Activated effector memory CD4-positive, alpha-beta T cell treated with anti-CD3 and anti-CD28 coated beads, Interleukin-2, amount 50 U/mL, for 16 hours (primary cell): ENCODE measurements around the gene PUM1.
"Not testable (repeated sequence)": the region's sequence is repeated elsewhere in the genome, so short reads cannot be mapped to it uniquely, and the experiment has no call there.

Source experiments
- DNase-seq: peaks from one replicate; pipeline ENCODE4 v3.0.0-alpha.2; 2020

PUM1 gene

DNA sequence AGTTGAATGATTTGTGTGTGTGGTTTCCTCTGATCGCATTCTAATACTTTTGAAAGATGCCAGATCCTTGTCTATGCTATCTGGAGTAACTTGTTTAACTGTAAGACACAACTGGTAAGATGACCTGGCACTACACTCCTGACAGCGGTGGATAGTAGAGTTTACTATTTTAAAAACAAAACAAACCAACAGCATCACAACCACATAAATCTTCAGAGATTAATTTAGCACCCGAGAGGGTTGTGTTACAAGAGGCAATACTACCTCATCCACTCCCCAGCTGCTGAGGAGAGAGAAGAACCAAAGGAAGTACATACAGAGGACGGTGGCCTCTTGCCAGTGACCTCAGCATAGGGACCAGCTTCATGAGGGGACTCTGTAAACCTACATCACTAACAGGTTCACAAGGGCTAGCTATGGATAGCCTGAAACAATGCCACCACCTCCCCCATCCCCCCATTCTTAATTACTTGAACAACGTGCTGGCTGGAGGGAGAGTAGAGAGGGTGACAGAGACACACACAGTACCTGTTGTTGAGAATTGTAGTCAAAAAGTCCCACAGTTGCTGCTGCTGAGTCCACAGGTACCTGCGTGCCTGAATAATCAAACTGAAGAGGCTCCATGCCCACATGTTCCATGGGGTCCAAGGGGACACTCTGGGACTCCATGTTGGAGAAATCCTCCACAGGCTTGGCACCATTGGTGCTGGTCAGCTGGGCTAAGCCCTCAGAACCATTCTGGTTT is 73.5 kb downstream of the PUM1 start:
- no peak for DNase-seq

DNA sequence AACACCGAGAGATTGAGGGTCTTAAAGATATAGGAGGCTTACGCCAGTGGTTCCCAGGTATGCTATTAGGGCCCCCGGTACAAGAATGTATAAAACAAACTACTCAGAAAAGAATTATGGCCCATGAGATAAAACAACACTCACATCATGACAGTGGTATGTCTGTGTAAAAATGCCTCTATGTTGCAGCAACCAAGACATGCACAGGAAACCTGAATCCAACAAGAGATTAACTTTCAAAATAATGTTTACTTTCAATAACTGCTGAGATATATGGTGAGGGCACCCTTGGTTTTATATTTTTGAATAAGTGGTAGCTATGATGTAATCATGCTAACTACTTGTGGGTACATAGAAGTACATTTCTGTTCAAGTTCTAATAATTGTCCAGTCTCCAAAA is 74.9 kb downstream of the PUM1 start:
- DNase-seq: no peak

DNA sequence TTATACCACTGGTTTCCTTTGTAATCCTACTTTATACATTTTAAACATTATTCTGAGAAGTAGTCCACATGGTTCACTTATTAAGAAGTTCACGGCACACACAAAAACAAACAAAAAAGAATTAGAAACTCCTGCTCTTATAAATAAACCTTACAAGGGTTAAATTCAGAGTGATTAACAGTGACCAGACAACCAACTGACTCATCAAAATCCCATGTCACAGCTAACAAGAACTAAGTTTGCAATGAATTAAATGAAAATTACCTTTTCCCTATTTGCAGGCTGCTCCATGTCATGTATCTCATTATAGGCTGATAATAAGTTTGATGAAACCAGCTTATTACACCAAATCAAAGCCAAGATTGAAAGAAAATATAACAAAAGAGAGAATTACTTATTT is 77.5 kb downstream of the PUM1 start:
- no peak for DNase-seq

DNA sequence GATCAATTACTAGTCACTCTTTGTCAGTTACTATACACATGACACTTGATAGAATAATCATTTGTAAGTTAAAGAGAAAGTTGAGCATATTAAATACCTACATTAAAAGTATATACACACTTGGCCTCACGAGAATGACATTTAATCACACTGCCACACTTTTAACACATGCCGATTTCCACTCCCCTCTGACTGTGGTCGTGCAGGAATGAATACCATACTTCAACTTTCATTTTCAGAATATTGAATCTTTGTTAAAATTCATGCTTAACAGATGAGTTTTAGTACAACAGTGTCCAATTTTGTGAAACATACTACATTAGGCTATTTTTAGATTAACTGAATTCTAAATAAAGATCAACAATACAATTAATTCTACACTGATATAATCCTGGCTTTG is 78.8 kb downstream of the PUM1 start:
- DNase-seq: no peak

DNA sequence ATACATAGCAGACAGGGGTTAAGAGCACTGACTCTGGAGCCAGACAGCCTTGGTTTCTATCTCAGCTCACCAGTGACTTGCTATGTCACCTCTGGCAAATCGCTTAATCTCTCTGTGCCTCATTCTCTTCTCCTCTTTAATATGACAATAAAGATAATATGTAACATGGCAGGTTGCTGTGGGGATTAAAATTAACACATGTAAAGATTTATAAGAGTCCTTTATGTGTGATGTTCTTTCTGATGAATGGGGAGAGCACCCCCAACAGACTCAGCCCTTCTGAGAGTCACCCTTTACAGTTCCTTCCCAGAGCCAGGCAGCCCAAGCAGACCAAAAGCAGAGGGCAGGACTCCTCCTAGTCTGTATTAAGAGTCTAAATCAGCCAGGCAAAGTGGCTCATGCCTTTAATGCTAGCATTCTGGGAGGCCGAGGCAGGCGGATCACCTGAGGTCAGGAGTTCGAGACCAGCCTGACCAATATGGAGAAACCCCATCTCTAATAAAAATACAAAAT is 80.5 kb downstream of the PUM1 start:
- no peak for DNase-seq

DNA sequence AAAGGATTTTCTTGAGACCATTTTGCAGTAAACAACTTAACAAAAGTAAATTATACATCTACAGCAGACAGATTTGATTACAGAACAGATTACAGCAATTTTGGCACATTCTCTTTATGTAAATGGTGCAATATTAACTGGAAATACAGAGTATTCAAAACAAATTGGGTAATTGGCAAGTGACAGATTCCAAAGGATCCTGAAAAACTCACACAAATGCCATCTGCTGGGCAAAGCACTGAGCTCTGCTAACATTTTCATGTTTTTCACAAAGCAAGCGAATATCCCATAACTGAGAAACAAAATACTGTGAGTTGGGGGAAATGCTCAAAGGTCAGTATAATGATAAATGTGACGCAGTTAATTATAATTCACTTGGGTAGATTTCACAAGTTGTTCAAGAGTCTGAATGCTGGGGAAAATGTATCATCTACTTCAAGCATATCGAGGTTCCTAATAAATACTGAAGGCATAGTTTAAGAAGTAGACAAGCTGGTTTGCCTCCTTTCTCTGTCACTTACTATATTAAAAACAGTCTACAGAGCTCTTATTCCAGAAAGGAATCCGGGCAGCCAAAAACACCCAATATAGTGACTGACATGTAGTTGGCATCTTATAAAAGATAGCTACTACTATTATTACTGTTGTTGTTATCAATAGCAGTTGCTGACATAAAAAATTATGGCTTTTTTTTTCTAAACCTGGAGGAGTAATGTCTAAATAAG is 81.2 kb downstream of the PUM1 start:
- DNase-seq: no peak

DNA sequence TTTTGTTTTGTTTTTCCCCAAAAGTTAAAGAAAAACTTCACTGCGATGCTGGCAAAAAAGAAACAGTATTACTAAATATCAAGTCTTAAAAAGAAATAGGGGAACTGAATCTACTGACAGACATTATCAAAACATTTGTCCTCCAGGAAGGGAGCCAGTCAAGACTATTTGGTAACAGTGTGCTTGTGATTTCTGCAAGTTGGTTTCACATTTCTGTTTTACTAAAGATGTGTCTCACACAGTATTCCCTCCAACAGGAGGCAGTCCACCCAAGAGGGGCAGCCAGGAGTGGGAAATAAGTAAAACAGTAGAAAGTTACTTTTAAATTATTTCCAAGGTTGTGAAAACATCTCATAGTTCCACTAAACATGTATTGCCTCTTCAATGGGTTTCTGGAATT is 82.6 kb downstream of the PUM1 start:
- DNase-seq: no peak

DNA sequence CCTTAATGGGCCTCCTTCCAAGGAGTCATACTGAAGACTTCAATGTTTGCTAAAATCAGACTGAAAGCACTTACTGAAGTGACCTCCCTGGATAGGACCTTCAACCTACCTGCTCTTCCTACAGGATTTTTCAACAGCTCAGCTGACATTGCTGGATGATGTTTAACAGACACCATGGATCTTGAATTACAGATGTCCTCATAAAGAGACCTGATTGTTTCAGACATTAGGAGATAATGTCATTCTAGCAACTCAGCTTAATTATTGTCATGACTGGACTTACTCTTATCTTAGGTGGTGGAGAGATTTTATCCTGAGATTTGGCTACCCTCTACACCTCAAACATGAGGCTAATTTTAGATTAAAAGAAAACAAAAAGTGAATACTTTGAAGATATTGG is 83.1 kb downstream of the PUM1 start:
- DNase-seq: no peak

DNA sequence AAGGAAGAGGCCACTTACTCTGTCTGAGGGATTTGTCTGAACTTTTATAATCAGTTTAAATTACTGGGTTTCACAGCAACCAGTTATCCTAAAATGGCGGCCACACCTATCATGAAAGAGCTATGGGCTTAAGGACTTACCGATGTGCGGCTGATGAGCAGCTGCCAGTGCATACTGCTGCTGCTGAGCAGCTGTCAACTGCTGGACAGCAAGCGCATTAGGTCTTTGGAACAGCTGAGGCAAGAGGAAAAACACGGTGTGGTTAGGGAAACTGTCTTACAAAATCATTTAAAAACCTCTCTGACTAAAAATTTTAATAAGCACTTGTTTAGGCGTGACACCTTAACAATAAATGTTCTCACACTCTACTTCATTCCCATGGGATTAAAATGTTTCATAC is 84.3 kb downstream of the PUM1 start:
- no peak for DNase-seq

DNA sequence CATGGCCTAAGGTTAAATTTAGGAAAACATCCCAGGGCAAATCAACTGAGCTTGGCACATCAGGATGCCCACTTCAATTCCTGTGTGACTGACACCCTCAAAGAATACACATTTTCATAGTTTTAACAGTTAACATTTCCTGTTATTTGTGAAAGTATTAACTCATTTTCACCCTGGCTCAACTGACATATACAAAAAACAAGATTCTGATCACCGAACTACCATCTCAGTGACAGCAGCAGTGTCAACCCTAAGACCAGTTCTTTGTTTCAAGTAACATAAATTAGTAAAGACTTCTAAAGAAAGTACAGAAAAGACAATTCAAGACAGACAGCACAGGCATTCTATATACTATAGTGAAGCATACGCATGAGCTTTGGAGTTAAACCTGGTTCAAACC is 88.0 kb downstream of the PUM1 start:
- no peak for DNase-seq

DNA sequence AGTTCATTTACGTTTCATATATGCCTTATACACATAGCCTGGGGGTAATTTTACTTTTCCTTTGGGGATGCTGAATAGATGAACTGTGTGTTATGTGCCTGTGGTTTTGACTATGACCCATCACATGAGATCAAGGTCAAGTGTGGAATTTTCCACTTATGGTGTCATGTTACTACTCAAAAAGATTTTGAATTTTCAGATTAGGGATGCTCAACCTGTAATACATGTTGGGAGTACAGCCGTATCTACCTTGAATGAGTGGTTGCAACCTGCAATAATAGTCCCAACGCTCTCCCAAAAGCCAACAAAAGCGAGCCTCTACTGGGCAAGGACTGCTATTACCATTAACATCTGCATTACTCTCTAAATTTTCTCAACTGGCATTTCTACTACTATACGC is 88.4 kb downstream of the PUM1 start:
- no peak for DNase-seq

DNA sequence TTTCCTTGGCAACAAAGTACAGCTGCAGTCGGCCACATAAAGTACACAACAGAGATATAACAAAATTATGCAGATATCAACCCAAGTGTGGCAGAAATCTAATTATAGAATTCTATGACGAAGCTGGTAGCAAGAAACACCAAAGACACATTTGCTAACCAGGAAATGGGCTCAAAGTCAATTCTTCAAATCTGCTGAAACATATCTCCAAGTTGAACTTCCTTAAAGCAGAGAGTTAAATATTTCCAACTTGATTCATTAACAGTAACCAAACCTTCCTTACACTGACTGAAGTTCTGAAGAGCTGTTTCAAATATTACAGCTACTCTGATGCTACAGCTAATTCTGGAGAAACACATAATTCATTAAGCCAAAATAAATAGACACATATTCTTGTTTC is 89.4 kb downstream of the PUM1 start:
- no peak for DNase-seq

DNA sequence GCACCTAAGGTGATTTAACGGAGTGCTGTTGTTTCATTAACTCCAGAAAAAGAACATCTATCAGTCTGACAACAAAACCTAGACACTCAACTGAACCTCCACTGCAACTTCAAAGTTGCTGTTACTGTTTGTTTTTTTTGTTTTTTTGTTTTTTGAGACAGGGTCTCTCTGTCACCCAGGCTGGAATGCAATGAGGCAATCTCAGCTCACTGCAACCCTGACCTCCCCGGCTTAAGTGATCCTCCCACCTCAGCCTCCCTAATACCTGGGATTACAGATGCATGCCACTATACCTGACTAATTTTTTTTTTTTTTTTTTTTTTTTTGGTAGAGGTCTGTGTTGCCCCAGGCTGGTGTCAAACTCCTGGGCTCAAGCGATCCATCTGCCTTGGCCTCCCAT is 90.3 kb downstream of the PUM1 start:
- no peak for DNase-seq

DNA sequence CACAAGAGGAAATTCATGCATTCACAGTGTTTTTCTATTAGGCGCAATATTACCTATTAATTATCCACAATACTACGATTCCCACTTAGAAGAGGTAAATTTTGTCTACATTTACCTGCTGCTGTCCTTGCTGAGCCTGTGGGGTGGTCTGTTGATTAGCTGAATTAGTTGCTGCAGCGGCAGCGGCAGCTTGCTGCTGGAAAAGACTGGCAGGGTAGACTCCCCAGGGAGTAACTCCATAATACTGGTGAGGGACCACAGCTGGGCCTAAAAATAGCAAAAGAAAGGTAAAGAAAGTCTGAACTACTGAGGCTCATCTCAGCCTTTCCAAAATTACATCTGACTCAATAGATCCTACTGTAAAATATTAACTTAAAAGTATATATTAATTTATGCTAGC is 91.0 kb downstream of the PUM1 start:
- DNase-seq: no peak

DNA sequence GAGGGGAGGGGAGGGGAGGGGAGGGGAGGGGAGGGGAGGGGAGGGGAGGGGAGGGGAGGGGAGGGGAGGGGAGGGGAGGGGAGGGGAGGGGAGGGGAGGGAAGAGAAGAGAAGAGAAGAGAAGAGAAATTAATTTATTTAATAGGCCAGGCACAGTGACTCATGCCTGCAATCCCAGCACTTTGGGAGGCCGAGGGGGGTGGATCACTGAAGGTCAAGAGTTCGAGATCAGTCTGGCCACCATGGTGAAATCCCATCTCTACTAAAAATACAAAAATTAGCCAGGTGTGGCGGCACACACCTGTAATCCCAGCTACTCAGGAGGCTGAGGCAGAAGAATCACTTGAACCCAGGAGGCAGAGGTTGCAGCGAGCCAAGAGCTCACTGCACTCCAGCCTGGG is 93.2 kb downstream of the PUM1 start:
- DNase-seq: not testable (repeated sequence)

DNA sequence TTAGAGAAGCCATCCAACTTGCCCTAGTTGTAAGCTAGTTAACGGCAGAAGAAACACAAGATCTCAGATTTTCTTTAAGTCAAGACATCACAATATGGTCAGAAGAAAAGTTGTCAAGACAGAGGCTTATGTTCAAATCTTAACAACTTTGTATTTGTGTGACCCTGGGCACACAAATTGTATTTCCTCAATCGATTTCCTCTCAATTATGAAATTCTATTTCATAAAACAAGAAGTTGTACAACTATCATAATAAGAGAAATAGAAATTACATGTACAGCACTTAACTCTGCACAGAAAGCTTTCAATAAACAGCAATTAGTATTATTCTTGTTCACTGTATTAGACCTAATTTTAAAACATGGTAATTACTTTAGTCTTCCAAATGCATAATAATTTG is 94.0 kb downstream of the PUM1 start:
- DNase-seq: no peak

DNA sequence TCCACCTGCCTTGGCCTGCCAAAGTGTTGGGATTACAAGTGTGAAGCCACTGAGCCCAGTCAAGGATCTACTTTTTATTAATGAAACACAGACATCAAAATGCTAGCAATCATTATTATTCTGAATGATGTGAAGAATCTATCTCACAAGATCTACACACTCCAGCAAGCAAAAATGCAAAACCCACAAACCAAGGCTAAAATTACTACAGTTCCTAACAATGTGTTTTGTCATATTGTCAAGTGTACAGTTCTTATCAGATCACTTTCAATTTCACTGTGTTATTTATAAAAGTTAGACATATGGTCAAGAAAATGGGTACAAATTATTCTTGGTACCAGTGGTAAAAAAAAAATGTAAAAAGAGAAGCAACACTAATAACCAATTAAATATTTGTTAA is 95.6 kb downstream of the PUM1 start:
- DNase-seq: no peak

DNA sequence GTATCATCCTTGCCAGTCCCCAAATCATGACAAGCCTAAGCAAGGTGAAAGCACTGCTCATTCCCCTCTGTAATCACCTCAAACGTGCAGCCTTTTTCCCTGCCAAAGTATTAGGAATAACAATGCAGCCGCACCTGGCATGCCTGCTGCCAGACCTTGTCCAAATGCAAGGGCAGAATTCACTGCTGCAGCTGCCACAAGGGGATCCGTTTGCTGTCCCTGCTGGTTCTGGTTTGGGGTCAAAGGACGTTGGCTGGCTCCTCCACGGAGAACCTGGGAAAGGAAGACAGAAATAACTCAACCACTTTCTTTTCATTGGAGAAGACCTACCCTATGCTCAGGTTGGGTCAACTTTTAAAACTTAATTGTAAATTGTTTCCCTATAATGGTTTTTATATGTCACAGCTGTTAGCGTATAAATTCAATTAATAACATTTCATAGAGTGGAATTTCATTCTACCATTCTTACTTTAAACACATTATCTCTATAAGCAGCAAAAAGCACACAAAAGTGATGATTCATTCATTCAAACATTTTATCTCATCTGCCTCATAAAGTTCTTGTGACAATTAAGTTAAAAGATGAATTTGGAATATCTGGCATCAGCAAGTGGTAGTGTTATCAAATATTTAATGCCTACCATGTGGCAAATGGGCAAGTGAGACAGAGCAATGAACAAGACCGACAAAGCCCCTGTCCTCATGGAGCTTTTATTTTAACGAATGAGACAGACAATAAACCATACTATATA is 97.1 kb downstream of the PUM1 start:
- DNase-seq: no peak

DNA sequence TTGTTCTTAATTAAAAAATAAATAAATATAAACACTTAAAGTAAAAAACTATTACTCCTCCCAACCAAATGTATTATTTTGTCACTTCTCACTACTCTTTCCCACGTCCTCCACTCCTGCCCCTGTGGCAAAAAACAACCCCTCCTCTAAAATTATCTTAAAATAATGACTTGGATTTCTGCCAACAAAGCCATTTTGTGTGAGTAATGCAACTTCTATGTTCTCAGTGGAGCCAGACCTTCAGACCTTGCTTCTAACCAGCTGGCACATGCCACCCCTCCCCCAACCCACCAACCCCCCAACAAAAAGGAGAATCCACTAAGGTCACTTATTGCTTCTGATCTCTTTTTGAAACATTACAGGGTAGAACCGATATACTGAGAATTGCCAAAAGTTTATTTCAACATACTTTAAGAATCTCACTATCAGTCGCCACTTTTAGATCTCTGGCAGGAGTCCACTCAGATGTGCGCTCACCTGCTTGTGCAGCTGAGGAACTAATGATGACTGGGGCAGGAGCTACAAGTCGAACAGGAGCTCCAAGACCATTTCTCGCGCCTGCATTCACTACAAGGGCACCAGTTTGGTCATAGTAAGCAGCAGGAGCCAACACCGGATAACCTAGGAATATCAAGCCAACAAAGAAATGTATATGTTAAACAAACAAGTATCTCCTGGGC is 98.7 kb downstream of the PUM1 start:
- DNase-seq: no peak

DNA sequence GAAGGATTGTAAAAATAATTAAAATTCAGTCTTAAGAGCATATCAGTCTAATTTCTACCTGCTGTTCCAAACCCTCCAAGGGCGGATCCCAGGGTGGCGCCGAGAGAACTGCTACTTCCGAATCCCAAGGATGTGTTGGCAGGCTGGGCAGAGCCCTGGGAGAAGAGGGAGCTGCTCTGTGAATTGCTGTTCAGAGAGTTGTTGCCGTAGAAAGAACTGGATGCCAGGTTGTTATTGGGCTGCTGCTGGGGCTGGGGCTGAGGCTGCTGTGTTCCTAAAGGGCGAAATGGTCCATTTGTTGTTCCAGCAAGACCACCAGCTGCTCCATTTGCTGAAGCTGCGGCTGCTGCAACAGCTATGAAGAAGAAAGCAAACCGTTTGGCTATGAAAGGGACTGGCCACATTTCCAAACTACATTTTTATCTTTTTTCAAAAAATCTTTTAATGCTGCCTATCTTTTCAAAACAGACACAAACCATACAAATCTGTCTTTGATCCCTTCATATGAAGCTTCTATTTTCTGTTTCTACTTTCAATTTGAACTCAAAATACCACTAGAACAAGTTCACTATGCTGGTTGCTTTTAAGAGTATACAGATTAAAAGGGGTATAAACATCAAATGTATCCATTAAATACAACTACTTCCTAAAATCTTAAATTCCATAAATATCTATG is 99.5 kb downstream of the PUM1 start:
- no peak for DNase-seq

DNA sequence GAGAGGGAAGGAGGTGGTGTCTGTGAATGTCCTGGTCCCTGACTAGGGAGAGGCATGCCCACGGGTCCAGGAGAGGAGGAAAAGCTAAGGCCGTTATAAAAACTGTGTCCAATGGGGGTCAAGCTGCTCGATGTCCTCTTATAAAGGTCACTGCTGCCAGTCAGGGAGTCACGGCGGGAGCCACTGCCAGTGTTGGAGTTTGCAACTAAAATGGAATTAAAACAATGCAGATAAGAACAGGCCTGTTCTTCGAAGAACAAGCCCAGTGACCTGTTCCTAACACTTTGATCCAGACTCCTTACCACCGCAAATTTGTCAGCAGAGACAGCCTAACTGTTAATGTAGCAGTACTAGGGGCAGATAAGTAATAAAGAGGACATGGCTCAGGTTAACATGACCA is 100.8 kb downstream of the PUM1 start:
- DNase-seq: no peak

DNA sequence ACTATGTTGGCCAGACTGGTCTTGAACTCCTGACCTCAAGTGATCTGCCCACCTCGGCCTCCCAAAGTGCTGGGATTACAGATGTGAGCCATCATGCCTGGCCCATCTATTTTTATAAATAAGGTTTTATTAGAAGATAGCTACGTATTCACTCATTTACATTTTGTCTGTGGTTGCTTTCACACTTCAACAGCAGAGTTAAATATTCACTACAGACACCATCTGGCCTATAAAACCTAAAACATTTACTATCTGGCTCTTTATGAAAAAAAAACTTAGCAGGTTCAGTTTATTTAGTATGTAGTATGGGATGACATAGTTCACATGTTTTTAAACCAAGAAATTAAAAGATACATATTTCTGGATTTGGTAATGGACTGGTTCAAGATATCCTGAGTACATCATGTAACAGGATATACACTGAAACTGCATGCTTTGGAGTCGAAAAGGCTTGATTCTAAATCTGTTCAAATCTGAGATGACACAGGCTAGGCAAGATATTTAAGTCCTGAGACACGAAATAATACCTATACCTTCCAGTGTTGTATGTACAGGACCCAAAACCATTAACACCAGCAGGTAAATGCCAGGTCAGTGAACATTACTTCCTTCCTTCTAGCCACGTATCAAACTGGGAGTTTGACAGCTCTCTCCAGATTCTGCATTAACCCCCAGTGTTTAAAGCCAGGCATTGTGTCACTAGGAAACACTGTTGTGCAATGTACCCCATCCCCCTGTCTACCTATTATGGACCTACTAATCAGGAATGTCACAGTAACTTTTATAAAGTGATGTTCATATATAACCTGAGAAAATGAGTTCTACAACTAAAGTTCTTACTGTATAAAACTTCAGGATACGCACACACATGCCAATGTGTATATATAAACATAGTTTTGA is 102.7 kb downstream of the PUM1 start:
- DNase-seq: no peak
